Right ventricle myocardium superior (tissue), 1 donor: ENCODE measurements around the gene CCDC66. TPM values are rescaled to one million over a fixed set of nuclear protein-coding genes. Genes with fewer than 3 reads are reported as not detected.
A peak's percentile ranks its signal among the peaks of the same experiment; 100 is the strongest.

Experiments used
- ATAC-seq: fragments of 200-7000 bp; cut with Tn5 transposase; one replicate; pipeline ENCODE4 v1.9.1; 2020; ENCODE audit warnings: mild to moderate bottlenecking; ENCODE audit not compliant: poor library complexity
- DNase-seq: peaks from one replicate; pipeline ENCODE4 v3.0.0-alpha.2; 2020
- intact Hi-C: fragments of 100-400 bp; cut with DNase I; formaldehyde crosslinking; loops from one replicate; pipeline ENCODE4 v1.11.2; 2022
- total RNA-seq: library from RNA; stranded (reverse); fragmentation: NEBNext Ultra II Directional; extraction: Animal tissue kit (Norgen Biotek cat#: 25700); gene quantifications from one replicate; pipeline ENCODE4 v1.2.1, GENCODE V29; 2021
- donor health status: DM: no; HTN: yes; CAD: no; lungs with severe emphysema.

Gene CCDC66
- total RNA-seq, 1 donor from 2014 or later, result 13.8 TPM

DNA sequence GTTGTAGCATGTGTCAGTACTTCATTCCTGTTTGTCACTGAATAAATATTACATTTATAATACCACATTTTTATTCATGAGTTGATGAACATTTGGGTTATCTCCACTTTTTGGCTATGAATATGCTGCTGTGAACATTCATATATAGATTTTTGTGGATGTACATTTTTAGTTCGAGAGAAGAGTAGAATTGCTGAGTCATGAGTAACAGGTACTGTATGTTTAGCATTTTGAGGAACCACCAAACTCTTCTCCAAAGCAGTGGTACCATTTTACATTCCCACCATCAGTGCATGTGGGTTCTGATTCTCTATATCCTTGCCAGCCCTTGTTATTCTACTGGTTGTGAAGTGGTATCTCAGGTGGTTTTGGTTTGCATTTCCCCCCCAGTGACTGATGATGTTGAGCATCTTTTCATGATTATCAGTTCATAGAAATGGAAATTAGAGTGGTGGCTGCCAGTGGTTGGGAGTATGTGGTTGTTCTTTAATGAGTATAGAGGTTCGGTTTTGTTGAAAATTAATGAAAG is 59.6 kb downstream of the CCDC66 start:
- DNase-seq (no peak), ATAC-seq (no peak)
- intact Hi-C loops, result no loop called here

- intact Hi-C loops, result no loop called here
Observed at GRCh38 chr3:56620371-56620770, 63.4 kb downstream of the CCDC66 start.

GRCh38 chr3:56621681-56622080 is 64.7 kb downstream of the CCDC66 start:
- no peak for DNase-seq
- ATAC-seq, result no peak
- intact Hi-C loops, result no loop called here

More at GRCh38 chr3:56620371-56620770, 63.4 kb downstream of the CCDC66 start:
- DNase-seq (no peak), ATAC-seq (no peak)

- intact Hi-C loops, result no loop called here
- DNase-seq, result no peak
- ATAC-seq, result no peak
Observed at GRCh38 chr3:56622381-56622780, 65.4 kb downstream of the CCDC66 start.

- intact Hi-C loops, result no loop called here
- DNase-seq, result no peak
- ATAC-seq, result no peak
Observed at GRCh38 chr3:56624725-56625124, 67.8 kb downstream of the CCDC66 start.

GRCh38 chr3:56629047-56629446 is 72.1 kb downstream of the CCDC66 start:
- no peak for DNase-seq
- intact Hi-C loops, result no loop called here
- ATAC-seq, result no peak

GRCh38 chr3:56629451-56629850 is 72.5 kb downstream of the CCDC66 start:
- no peak for ATAC-seq
- intact Hi-C loops, result no loop called here
- no peak for DNase-seq

- DNase-seq, result no peak
- intact Hi-C loops, result no loop called here
- ATAC-seq, result no peak
Observed at GRCh38 chr3:56630966-56631365, 74.0 kb downstream of the CCDC66 start.

DNA sequence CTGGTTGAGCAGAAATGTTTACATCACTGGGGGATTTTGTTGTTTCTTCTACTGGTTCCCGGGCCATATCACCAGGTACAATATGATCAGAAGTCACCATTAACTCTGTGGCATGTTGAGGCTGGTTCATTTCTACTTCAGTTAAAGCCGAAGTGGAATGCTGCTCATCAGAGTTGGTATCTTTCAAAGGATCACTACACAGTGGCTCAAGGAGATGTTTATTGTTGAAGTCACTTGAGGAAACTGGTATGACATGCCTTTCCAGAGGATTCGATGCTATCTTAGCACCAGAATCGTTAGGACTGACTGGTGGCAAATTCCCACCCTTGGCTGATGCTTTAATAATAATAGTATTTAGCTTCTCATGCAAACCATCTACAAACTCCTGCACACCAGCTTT is 76.2 kb downstream of the CCDC66 start:
- DNase-seq, result no peak
- intact Hi-C loops, result no loop called here
- no peak for ATAC-seq

GRCh38 chr3:56633602-56634535 is 76.9 kb downstream of the CCDC66 start:
- intact Hi-C loops, result no loop called here
- DNase-seq, result peak; percentile 50
- peak; percentile 96 for ATAC-seq

GRCh38 chr3:56645407-56645806 is 88.4 kb downstream of the CCDC66 start:
- DNase-seq, result no peak
- intact Hi-C loops, result no loop called here
- no peak for ATAC-seq

GRCh38 chr3:56654460-56654859 is 97.5 kb downstream of the CCDC66 start:
- ATAC-seq, result no peak
- no peak for DNase-seq
- intact Hi-C loops, result no loop called here

DNA sequence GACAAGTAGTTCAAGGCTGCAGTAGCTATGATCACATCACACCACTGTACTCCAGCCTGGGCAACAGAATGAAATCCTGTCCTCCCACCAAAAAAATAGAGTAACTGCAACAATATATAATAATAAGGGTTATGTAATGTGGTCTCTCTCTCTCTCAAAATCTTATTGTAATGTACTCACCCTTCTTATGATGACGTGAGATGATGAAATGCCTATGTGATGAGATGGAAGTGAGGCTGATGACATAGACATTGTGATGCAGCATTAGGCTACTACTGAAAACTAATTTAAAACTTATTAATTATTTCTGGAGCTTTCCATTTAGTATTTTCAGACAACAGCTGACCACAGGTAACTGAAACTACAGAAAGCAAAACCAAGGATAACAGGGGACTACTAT is 98.7 kb downstream of the CCDC66 start:
- intact Hi-C loops, result no loop called here
- DNase-seq (no peak), ATAC-seq (no peak)

DNA sequence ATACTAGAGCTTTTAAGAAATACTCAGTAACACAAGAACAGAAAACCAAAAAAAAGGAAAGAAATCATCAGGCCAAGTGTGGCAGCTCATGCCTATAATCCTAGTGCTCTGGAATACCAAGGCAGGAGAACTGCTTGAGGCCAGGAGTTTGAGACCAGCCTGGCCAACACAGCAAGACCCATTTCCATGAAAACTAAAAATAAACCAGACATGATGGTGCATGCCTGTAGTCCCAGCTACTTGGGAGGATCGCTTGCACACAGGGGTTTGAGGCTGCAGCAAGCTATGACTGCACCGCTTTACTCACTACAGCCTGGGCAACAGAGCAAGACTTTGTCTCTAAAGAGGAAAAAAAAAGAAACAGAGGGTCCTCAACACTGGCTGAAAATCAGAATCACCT is 107.8 kb downstream of the CCDC66 start:
- DNase-seq (no peak), ATAC-seq (no peak)
- intact Hi-C loops, result no loop called here

GRCh38 chr3:56667973-56668579 is 111.1 kb downstream of the CCDC66 start:
- ATAC-seq, result no peak
- intact Hi-C loops, result no loop called here

More at GRCh38 chr3:56667973-56668579, 111.1 kb downstream of the CCDC66 start:
- no peak for DNase-seq

Other genes starting within 250 kb of the CCDC66 start
- 0.81 TPM for gene ERC2, start 88.7 kb upstream of the CCDC66 start, total RNA-seq
- gene TASOR, start 126.1 kb downstream of the CCDC66 start, total RNA-seq, result 22.2 TPM
- 15.0 TPM for gene ARHGEF3, start 244.8 kb downstream of the CCDC66 start, total RNA-seq